Stimulated activated CD4-positive, alpha-beta T cell treated with anti-CD3 and anti-CD28 coated beads, Interleukin-15, amount 100 ng/mL, for 1 hour (primary cell): Measurements from ENCODE around the gene TRAK1.

Source experiments
- DNase-seq, 2 donors: peaks; one replicate each; pipeline ENCODE4 v3.0.0-alpha.2; 2020; ENCODE audit warnings: low read depth in 1 of 2, low spot score in 1 of 2

Gene TRAK1

DNA sequence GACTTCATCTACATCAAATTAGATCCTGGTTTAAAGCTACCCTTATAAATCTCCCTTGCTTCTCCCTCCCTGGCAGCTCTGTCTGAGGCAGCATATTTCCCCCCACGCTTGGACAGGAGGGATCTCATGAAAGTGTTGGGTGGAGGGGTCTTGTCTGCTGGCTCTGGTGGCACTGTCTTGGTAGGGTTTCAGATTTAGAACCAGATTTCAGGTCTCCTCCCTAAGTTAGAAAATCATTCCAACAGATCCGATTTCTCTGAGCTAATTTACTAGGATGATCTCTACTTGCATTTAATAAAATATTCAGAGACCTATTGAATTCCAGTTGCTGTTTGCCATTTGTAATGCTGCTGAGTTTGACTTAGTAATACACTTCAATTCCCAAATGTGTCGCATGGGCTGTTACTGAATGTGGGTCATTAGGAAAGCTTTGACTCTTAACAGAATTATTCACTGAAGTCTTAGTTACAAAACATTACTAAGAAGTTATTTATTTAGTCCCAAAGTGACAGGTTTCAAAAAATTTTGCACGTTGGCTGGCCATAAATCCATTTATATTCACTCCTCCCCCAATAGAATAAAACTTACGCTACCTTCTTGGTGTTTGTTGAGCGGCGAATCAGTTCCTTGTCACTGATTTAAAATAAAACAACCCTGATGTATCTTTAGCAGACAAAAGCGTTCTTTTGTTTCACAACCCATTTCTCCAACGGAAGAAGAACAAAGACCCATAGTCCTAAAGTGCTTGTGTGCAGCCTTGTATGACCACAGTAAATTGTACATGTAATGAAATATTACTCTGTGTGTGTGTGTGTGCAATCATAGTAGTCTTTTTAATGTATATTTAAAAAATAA, 84.5 kb downstream of the TRAK1 start:
- no peak for DNase-seq

DNA sequence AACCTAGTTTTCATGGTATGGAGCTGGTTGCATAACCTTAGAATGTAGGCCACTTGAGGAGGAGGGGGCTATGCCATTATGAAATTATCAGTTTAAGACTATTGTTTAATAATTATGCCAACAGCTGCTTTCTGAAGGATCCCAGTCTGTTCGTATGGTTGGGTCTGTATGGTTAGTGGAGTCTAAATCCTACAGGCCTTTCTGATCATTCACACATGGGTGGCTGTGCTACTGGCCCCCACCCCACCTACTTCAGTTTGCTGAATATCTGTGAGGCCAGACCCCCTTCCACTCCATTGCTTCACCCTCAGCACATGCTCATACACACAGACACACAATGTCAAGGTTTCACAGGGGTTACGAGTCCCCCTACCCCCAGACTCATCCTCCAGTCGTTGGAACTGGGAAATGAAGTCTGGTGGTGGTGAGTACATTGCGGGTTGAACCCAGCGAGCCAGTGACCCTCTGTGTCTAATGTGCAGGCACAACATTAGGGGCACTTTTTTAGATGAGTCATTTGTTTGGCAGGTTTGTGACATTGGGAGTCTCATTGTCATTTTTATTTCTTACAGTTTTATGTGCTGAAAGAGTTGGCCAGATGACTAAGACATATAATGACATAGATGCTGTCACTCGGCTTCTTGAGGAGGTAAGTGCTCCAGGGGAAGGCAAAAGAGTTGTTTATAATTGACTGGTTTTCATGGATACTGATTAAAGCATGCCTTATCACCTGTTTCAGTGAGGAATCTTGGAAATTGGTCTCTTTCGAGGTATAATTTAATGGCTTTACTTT, 85.3 kb downstream of the TRAK1 start:
- no peak for DNase-seq

DNA sequence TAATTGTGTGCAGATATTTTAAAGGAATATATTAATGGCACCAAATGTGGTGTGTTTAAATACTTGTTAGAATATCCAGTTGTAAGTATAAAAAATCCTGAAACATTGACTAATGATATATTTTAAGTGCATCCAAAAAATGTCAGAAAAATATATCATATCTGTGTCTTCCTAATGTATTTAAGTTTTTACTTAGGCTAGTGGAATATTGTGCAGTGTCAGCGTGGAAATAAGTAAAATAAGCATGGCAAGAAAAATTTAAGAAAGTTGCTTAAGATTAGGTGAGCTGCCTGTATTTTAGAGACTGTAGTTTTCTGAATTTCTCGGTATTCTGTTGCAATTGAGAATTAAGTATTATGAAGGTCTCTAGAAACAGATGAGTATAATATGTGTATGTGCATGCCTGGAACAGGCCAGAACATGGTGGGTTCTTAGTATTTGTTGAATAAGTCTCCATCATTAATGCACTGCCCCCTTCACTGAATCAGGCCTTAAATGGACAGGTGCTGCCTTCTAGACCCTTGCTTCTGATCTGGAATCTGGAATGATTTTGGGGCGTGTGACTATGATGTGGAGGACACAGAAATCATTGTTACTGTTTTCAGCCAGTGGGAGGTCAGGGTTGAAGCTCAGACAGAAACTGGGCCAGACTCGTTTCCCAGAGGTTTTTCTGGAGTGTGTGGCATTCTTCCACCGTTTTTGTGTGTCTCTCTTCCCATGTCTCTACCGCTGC, 86.1 kb downstream of the TRAK1 start:
- DNase-seq: no peak

DNA sequence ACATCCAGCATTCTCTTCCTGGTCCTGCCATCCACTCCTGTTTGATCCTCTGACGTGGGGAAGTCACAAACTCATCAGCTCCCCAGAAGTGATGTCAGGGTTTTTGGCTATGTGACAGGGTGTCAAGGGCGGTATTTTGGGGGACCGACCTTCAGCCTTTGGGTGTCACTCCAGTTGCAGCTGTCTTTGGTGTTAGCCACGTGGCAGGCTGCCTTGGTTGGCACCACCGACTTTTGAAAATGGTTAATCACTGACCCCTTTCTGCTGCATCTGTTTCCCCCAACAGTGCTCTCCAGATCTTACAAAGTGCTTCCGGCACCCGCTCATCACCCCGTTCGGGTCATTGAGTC, 86.6 kb downstream of the TRAK1 start:
- no peak for DNase-seq

DNA sequence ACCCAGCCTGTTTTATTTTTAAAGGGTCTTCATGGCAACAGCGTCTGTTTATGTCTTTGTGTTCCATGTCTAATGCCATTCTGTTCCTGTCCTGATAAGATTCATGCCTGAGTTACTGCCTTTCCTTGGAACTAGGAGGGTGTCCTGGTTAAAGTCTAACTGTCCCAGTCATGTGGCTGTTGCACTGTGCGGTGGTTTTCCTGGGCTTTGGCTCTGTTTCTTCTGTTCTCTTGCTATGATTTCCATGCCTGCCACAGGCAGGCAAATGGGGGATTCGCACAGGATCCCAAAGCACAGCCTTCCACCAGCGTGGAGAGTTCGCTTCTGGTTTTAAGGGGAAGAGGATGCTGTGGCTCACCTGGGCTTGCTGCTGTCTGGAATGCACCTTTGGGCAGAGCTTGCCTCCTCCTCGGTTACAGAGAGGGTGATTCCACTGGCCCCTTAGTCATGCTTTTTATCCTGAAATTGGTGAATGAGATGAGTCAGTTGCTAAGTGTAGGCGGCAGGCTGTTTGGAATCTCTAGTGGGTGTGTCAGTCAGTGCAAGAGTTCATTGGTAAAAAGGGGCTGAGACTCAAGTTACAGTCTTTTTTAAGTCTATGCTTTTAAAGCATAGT, 88.1 kb downstream of the TRAK1 start:
- DNase-seq: no peak

DNA sequence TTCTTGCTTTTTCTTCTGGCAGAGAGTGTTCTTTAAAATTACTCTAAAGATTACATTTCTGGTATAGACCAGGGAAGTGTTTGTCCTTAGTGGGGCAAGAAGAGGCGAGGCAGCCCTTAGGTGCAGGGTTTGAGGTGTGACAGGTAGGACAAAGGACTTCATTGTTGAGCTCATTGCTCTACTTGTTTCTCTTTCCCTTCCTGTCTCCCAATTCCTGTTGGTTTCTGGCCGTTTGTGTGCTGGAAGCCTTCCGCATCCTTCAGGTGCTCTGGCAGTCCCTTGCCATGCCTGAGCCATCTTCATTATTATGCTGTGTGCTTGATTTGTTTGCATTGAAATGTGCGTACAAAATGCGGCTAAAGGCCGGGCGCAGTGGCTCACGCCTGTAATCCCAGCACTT, 89.7 kb downstream of the TRAK1 start:
- DNase-seq: no peak

DNA sequence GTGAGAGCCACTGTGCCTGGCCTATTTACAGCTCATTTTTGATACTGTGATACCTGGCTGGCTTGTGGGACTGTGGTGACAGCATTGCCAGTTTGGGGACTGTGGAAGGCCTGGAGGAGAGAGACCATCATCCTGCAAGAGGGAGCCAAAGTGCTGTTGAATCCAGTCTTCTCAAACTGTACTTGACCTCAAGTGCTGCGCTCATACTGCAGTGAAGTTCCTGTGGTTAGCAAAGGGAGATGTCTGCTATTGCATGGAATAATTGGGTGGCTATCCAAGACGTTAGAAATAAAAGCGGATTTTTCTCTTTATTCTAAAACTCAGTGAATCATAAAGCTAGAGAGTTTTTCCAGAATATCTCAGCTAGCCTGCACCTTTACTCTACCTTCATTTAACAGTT, 91.4 kb downstream of the TRAK1 start:
- DNase-seq: no peak

DNA sequence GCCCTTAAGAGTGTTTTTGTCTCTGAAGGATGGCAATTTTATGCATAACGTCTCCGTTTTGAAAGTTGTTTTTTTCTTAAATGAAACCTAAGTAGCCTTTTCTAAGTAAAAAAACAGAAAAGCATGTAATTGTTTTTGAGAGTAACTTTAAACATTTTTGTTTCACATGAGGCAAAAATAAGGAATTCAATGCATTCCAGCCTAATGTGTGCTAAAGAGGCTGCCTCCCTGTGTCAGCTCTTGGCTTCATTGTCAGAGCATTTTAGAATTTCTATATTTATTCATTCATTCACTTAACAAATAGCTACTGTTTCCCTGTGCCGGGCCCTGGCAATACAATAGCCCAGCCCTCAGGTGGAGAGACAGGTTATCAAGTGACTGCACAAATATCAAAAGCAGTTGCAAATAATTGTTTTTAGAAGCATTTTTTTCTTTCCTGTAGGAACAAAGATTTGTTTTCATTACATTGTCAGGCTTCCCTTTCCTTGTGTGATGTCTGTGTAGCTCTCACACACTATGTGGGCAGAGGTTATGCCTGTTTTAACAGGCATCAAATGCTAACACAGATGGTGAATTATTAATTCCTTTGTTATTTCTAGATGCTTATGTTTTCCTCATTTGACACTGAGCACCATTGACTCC, 93.0 kb downstream of the TRAK1 start:
- no peak for DNase-seq

DNA sequence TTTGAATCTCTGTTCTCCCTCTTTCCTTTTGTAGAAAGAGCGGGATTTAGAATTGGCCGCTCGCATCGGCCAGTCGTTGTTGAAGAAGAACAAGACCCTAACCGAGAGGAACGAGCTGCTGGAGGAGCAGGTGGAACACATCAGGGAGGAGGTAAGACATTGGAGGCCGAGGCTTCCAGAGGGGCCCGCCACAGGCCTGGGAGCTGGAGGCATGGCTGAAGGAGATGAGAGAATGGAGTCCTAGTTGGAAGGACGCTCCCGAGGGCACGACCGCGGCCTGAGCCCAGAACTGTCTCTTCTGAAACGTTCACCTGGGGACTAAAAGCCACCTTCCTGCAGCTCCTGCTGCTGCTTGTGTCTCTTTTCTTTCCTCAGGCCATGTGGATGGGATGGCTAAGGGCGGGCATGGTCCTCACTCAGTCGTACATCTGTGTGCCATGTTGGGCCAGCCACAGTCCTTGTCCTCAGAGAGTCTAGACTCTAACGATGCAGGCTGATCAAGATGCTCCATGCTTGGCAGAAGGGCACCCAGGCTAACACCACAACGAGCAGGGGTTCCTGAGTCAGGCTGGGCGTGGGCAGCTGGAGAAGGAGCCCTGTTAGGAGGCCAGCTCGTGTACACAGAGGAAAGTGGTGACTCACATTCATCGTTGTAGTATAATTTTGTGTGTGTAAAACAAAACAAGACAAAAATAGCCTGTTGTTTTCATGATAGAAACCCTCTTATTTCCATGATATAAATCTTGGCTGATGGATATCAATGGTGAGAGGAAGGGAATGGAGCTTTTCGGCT, 93.7 kb downstream of the TRAK1 start:
- DNase-seq: no peak

DNA sequence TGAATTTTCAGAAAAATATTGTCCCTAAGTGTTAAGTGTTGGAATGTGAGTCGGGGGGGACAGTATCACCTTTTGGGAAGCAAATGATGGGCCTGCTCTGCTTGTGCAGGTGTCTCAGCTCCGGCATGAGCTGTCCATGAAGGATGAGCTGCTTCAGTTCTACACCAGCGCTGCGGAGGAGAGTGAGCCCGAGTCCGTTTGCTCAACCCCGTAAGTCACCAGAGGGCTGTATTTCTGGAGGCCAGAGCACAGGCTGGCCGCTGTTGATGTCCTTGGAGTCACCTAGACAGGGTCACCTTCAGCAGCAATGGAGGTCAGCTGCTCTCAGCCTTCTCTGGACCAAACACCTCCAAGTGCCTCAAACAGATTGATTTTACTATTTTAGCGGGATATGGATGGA, 96.8 kb downstream of the TRAK1 start:
- no peak for DNase-seq

DNA sequence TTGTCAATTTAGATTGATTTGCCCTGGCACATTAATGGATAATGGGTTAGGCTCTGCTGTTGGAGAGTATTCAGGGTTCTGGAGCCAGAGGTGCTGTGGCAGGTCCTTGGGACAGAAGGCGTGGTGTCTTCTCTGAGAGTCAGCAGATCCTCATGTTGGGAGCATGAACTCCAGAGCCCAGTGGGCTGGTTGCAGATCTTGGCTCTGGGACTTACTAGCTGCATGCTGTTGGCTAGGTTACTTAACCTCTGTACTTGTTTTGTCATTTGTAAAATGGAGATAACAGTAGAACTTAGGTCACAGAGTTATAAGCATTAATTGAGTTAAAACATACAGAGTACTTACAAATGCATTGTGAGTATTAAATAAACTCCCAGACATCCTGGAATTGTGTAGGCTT, 97.2 kb downstream of the TRAK1 start:
- no peak for DNase-seq

DNA sequence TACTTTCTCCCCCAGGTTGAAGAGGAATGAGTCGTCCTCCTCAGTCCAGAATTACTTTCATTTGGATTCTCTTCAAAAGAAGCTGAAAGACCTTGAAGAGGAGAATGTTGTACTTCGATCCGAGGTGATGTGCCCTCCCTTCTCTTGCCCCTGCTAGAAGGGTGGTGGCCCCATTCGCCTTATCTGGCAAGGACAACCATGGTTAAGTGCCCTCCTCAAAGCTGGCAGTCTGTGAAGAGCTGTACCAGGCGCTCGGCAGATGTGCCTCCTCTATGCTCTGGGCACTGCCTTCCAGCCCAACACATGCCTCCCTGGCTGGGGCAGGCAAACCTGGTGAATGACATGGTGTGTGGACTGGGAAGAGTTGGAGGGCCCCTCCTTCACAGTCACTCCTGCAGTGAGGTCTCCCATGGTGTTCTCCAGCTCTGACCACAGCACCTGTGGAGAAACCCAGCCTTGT, 97.9 kb downstream of the TRAK1 start:
- DNase-seq: no peak

DNA sequence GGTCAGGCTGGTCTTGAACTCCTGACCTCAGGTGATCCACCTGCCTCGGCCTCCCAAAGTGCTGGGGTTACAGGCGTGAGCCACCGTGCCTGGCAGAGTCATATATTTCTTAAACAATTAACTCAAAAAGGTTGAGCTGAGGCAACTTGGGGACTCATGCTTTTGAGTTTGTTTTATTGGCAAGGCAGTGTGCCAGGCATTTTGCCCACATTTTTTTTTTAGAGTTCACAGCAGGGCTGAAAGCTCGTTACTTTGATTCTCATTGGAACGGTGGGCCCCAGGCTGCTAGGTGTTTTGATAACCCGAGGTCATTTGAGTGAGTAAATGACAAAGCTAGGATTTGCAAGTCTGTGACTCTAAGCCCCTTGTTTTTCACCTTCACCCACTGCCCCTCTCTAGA, 98.6 kb downstream of the TRAK1 start:
- DNase-seq: no peak

DNA sequence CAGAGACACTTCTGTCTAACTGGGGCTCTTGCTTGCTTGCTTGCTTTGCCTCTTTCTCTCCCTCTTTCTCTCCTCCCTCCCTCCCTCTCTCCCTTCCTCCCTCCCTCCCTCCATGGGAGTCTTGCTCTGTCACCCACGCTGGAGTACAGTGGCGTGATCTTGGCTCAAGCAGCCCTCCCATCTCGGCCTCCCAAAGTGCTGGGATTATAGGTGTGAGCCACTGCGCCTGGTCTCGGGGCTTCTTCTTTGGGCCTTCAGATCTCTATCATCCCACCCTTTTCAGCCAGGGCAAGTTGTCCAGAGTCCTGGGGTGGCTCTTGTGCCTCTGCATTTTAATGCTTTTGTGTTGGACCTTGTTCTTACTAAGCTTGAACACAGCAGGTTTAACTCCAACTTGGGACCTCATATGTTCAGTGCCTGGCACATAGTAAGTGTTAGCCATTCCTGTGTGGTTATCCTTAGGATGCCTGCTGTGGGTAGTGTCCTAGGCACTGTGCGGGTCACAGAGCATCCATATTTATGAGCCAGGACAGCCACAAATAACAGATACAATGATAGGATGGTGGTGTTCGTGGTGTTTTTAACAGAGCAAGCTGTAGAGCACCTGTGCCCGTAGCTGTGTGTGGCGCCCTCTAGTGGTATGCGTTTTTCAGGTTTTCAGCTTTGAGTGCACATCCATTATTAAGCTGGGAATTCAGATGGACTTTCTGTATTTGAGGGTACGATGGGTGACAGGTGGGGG, 99.7 kb downstream of the TRAK1 start:
- peak; percentile 21 to 36 for DNase-seq

DNA sequence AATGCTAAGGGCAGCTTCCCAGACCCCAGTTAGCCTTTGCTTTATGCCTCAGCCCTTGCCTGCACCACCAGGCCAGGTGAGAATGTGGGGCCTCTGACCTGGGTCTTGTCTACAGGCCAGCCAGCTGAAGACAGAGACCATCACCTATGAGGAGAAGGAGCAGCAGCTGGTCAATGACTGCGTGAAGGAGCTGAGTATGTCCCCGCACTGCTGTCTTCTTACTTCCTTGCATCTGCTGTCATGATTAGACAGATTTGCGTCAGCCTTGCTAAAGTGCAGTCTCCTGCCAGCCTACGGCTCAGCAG, 100.2 kb downstream of the TRAK1 start:
- no peak for DNase-seq

DNA sequence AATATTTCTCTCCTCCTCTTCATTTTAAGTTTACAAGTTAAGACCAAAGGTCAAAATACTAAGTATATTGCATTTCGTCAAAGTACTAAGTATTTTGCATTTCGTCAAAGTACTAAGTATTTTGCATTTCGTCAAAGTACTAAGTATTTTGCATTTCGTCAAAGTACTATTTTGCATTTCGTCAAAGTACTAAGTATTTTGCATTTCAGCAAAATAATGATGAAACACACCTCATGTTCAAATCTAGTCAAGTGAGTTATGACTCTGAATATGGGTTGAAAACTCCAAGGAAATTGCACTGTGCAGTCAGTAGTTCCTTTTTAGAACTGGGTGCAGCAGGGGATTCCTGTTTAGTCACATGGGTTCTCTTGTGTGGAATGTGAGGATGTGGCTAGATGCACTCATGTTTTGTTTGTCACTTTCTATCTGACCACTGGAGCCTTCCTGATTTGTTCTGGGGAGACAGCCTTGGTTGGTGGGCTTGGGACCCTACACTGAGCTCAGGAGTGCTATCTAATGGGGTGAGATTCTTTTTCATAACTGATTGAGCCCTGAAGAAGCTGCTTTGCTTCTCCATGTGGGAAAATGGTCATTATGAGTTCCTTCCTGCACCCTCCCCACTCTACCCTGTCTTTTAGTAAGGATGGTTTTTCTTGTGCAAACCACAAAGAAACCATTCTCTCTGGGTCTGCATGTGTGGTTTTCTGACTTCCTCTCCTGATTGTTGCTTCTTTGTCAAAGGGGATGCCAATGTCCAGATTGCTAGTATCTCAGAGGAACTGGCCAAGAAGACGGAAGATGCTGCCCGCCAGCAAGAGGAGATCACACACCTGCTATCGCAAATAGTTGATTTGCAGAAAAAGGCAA, 101.4 kb downstream of the TRAK1 start:
- DNase-seq: no peak

DNA sequence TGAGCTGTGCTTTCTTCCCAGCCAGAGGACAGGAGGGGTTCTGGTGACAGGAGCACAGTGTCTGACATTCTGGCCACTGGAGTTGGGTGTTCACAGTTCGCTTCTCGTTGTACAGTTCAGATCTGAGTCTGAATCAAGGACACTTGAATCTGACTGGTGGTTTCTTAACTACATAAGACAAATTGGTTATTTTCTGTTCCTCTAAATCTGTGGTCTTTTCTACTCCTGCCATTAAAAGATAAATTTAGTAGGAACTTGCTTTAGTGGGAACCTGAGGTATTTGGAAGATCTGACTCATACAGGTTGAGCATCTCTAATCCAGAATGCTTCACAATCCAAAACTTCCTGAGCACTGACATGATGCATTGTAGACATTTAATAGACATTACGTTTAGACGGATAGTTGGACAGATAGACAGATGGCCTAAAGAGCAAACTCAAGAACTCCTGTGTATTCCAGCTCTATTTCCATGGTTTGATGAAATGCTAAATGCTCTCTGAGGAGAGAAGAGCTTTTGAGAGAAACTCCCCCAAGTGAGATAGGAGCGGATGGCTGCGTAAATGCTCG, 103.9 kb downstream of the TRAK1 start:
- DNase-seq: no peak

DNA sequence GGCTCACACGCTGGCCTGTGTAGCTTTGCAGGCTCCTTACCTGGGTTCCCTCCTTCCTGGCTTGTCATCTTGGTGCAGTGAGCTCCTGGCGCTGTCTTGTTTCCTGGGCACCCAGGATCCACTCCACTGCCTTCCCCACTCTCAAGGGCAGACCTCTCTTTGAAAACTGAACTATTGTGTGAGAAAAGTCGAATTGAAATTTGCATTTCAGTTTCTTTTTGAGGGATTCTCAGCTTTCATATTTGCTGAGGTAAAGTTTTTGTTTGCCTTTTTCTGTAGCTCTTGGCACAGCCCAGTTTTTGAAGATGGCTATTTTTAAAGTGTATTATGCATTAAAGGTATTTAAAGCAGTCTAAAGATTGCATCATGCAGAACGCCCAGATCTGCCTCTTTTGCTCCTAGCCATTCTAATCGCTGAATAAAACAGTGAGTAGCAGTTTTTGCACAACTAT, 104.7 kb downstream of the TRAK1 start:
- DNase-seq: no peak
